ENCODE results near the gene GNAI2.
"Not testable (repeated sequence)": the region's sequence is repeated elsewhere in the genome, so short reads cannot be mapped to it uniquely, and the experiment has no call there.

GNAI2 gene

DNA sequence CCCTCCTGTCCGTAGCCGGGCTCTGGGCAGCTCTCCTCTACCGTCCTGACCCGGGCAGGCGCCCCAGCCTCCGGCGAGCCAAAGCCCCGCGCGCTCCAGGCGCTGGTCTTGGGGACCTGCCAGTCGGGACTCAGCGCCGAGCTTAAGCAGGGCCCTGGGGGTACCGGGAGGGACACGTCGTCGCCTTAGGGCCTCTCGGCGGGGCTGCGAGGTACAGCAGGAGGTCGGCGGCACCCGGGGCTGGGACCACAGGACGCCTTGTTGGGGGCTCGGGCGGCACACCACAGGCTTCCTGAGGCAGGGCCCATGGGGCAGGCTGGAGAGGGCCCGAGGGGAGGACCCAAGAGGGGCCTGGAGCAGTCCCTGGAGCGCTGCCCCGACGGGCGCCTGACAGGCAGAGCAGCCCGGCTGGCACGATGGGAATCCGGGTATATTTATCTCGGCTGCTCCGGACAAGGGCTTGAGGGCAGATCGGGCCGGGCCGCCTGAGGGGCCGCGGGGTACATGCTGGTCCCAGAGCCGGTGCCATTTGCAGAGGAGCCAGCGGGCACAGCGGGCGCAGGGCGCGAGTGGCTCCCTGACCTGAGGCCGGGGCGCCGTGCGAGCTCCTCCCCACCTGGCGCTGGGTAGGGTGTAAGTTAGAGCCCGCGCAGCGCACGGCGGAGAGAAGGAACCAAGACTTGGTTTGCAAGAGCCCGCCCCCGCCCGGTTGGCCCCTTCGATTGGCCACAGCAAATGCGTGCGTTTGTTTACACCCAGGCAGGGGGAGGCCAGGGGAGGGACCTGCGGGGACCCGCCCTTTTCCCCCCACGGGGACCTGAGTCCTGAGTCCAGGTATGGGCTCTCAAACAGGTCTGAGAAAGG lies 30.4 kb upstream of the GNAI2 start:
- DNase-seq = peak; percentile 42

DNA sequence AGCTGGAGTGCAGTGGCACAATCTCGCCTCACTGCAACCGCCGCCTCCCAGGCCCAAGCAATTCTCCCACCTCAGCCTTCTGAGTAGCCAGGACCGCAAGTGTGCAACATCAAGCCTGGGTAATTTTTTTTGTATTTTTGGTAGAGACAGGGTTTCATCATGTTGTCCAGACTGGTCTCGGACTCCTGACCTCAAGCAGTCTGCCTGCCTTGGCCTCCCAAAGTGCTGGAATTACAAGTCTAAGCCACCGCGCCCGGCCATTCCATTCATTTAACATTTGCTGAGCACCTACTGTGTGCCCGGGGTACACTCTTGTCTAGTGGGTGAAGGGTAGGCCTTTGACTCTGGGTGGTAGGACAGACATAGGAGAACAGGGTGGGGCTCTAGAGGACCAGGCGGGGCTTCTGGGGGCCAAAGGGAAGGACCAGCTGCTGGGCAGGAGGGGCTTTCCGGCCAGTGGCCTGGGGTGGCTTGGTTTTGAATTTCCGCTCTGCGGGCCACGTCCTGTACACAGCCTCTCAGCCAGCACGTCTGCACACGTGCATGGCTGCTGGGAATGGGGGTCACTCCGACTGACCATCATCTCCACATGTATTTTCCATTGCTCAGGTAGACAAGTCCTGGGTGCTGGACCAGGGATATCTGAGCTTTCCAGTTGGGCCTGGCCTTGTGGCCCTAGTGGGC lies 28.5 kb upstream of the GNAI2 start:
- DNase-seq = no peak

DNA sequence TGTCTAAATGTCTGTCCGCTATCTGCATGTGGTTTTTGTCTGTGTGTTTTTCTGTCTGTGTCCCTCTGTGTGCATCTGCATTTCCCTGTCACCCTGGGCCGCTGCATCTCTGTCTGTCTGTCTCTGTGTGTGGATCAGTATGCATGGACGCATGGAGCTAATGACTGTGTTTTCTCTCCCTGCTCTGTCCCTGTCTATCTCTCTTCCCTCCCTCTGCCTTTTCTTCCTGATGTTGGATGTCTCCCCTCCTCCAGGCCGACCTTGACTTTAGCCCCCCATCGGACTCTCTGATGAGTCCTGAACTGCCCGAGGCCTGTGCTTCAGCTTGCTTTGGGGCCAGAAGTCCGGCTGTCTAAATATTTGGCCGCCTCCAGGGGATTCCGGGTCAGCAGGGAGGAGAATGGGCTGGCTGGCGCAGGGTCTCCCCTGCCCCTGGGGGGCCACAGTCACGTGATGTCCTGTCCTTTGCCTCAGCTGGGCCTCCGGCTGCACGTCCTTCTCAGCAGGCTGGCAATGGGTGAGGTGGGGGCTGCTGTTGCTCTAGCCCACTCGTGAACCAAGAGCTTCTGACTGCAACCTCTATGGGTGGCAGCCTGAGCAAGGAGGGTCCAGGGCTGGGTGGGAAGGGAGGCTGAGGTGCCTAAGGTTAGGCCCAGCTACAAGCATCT lies 27.2 kb upstream of the GNAI2 start:
- no peak for DNase-seq

DNA sequence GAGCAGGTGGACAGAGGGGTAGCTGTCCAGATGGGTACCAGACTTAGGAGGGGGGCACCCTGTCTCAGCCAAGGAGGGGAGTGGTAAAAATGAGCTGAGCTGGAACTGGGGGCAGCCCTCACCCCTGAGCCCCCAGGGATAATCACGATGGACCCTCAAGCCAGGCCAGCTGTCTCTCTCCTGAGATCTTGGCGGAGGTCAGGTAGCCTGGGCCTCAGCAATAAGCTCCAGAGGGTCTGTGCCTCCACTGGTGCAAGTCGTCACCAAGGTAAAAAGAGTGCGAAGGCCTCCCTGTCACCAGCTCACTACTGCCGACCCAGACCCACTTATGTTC lies 25.9 kb upstream of the GNAI2 start:
- DNase-seq = no peak

DNA sequence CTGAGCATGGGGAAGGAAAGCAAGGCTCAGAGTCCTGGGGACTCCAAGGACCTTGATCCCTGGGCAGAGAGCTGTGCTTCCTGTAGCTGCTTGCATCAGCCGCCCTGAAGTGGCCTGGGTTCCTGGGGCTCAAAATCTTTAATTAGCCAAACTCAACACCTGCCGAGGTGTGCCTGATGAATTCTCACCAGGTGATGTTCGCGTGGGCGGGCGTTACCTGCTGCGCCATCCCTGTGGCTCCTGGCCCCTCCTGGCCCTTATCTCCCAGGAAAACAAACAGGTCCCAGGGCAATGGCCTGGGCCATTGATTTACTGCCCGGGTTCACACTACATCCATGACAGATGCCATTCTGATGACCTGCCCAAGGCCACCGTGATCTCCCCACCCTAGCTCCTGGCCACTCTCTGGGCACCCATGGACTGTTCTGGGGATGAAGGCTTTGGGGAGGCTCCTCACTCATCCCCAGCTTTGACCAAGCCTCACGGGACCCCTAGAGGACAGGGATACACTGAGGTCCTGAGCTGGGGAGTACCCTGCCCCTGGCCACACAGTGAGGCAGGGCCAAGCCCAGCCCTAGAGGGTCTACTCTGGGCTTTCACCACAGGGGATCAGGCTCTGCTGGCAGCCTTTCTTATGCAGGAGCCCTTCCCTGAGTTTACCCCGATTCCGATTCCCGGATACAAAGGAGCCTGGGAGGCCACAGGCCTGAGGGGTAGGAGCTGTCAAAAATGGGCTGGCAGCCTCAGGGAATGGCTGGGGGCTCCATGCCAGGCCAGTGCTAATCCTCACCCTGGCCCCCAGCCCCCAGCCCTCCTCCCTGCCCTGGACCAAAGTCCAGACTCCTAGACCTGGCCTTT lies 25.3 kb upstream of the GNAI2 start:
- no peak for DNase-seq

DNA sequence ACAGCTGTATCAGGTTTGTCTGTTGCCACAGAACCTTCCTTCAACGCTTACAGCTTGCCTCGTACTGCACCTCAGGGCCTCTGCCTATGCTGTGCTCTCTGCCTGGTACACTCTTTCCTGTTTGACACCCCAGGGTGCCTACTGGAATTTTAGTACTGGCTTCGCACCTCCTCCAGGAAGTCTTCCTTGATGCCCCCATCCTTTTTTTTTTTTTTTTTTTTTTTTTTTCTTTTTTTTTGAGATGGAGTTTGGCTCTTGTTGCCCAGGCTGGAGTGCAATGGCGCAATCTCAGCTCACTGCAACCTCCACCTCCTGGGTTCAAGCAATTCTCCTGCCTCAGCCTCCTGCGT lies 24.7 kb upstream of the GNAI2 start:
- DNase-seq = not testable (repeated sequence)

DNA sequence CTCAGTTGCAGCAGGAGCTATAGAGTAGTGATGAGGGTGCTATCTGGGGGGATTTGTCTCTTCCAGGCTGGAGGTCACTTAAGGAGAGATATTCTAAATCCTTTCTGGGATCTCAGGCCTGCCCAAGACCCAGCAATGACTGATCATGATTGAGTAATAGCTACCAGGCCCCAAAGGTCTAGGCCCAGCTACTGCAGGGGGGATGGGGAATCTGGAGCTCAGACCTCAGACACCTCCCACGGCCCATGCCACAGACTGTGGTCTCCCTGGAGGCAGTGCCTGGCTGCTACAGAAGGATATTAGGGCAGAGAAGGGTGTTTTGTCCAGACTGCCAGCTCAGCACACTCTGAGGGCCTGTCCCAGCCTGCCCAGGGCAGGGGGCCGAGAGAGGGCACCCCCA lies 24.1 kb upstream of the GNAI2 start:
- peak; percentile 34 for DNase-seq

DNA sequence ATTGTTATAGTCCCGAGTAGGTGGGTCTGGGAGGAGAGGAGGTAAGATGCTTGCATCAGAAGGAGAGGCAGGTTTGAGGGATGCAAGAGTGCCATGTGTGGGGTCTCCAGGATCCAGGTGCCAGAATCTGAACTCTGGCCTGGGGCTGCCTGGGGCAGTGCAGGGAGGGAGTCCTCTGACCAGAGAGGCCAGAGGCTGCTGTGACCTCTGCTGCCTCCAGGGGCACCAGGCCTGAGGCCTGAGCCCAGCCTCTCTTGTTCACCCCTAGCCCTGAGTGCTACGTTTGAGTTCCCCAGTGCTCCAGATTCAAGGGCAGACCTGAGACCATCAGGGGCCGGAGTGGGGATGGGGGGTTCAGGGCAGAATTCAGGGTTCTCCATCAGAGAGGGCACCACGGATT lies 23.5 kb upstream of the GNAI2 start:
- DNase-seq = no peak

DNA sequence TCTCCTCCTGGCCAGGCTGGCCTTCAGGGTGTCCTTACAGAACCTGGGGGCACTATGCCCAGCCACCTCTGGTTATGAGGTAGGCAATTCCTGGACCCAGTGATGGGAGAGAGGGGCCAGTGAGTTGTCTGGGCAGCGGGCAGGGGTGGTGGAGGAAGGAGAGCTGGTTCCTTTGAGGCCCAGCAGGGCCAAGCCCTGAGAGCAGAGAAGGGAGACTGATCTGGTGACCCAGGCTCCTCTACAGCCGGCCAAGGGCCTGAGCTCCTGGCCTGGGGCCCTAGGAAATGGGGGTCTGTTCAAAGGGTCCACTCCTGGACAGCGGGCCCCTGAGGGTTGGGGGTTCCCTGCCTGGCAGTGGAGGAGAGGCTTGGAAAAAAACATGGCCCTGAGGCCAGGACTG lies 23.0 kb upstream of the GNAI2 start:
- DNase-seq = no peak

DNA sequence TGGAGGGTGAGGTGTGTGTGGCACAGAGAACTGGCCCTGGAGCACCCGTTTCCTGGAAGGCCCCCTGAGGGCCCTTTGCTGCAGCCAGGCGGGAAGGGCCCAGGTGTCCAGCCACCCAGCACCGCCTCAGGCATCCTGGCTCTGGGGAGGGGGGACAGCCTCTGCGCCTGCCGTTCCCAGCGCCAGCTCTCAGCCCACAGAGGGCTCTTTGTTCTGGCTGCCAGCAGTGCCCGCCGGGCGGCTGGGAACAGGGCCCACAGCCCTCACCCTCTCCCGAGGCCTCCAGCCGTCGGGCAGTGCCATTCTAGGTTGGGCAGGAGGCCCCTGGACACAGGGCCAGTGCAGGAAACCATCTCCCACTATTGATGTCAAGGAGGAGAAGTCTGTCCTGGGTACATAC lies 22.6 kb upstream of the GNAI2 start:
- no peak for DNase-seq

DNA sequence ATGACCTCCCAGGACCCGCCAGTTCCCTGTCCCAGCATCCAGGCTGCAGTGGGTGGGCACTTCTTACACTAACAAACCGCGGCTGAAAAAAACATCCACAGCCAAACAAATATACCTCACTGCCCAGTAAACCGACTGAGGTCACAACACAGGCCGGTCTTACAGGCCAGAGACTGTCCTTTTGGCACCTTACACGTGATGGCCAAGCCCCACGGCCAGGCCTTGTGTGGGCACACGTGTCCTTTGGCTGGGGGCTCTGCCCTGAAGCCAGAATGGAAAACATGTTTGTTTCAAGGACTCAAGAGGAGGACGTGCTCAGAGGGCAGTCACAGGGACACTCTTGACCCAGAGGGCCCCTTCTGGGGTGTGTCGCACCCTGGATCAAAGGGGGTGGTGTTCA lies 21.2 kb upstream of the GNAI2 start:
- DNase-seq = no peak

DNA sequence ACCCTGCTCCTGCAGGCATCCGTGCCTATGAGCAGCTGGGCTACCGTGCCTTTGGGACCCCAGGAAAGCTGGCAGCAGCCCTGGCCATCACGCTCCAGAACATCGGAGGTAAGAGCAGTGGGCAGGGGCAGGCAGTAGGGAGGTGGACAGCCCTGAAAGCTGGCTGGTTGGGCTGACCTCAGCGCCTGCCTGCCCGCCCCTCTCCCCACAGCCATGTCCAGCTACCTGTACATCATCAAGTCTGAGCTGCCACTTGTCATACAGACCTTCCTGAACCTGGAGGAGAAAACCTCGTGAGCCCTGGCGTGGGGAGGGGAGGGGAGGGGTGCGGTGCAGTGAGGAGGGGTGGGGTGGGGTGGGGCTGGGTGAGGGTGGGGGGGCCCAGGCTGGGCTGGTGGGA lies 20.5 kb upstream of the GNAI2 start:
- no peak for DNase-seq

DNA sequence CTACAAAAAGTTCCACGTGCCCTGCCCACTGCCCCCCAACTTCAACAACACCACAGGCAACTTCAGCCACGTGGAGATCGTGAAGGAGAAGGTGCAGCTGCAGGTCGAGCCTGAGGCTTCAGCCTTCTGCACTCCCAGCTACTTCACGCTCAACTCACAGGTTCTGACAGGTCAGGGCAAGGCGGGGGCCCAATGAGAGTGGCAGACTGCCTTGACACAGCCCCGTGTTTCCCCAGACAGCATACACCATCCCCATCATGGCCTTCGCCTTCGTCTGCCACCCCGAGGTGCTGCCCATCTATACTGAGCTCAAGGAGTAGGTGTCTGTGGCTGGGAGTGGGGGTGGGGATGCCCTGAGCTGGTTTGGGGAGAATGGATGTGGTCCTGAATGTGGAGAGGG lies 18.3 kb upstream of the GNAI2 start:
- no peak for DNase-seq

DNA sequence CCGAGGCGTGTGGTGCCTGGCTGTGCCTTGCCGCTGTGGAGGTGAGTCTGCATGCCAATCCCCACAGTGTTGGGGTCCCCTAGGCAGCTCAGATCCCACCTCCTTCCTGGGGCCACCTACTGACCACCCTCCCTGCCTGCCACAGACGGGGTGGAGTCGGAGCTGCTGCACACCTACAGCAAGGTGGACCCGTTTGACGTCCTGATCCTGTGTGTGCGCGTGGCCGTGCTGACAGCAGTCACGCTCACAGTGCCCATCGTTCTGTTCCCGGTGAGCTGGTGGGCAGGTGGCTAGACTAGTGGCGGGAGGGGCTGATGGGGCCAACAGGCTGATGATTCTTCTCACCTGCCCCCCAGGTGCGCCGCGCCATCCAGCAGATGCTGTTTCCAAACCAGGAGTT lies 17.6 kb upstream of the GNAI2 start:
- DNase-seq = no peak

DNA sequence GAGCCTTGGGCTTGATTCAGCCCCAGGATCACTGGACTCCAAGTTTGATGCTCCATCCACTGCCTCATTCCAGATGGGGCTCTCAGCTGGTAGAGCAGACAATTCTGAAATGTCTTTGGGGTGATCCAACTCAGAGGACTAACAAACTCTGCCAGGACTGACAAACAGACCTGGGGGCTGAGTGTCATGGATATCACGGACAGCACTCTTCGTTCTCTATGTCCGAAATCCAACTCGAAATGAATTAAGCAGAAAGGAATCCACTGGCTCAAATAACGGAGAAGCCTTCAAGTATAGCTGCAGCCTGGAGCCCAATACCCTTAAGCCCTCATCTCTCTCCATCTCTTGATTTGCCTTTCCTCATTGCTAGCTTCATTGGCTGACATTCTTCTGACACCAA lies 16.7 kb upstream of the GNAI2 start:
- DNase-seq = no peak

DNA sequence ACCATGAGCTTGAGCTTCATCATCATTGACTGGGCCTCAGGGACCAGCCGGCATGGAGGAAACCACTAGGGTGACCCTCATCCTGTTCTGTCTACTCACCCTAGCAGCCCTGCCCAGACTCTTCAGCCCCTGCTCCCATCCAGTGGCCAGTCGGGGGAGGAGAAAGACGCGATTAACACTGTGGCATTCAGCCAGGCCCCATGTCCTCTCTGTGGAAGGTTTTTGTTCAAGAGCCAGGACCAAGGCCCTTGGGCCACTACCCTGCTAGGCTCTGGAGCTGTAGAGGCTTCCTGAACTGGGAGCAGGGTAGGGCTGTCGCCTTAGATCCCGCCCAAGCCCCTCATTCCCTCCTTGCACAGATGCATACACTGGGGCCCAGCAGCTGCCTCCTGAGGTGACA lies 15.9 kb upstream of the GNAI2 start:
- DNase-seq = no peak

DNA sequence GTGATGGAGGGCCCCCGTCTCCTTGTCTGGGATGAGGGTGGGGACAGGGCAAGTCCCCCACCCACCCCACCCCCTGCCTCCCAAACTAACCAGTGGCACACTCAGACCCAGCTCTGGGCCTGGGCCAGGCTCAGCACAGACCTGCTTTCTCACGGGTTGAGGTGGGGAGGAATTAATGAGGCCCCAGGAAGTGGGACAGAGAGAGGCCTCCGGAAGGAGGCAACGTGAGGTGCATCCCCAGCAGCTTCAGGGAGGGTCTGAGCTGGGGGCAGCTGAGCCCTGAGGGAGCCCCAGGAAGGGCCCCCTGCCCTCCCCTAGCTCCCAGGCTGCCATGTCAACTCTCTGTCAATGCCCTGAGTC lies 15.0 kb upstream of the GNAI2 start:
- DNase-seq = no peak

DNA sequence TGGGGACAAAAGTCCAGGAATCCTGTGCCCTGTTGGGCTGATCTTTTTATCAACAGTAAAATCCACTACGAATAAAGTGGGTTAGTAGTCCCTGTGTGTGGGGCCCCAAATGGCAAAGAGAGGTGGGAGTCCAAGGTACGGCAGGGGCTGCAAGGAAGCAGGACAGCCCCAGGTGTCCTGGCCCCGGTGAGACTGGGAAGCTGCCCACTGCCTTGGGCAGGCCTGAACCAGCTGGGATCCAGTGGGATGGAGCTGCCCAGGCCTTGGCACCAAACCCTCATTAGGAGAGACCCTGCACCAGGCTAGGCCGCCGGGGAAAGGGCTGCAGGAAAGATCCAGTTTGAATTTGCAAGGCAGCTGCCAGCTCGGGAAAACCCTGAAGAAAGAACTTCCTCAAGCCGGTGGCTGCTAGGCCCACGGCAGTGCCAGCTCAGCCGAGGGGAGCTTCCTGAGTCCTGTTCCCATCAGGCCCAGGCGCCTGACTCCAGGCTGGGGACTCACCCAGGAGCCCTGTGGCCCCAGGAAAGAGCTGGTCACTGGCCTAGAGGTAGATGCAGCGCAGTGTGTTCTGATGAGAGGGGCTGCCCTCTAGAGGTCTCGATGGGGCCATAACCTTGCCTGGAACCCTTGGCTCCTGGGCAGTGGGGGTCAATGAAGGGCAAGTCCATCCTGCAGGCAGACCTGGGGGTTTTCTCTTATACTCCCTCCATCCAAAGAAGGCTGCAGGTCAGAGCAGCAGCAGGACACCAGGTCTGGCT lies 14.4 kb upstream of the GNAI2 start:
- no peak for DNase-seq

DNA sequence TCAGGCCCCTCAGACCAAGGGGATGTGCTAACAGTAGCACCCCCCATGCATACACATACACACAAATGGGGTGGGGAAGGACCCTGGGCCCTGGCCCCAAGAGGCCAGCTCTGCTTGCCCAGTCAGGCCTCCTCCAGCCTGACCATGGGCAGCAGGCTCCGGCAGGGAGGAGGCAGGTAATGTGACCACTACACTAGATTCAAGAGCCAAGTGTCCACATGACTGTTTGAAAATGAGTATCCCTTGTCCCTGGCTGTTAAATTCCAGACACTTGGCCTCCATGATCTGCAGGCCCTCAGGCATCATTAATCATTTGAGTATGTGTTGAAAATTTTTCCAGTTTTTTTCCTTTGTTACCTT lies 13.9 kb upstream of the GNAI2 start:
- DNase-seq = no peak

DNA sequence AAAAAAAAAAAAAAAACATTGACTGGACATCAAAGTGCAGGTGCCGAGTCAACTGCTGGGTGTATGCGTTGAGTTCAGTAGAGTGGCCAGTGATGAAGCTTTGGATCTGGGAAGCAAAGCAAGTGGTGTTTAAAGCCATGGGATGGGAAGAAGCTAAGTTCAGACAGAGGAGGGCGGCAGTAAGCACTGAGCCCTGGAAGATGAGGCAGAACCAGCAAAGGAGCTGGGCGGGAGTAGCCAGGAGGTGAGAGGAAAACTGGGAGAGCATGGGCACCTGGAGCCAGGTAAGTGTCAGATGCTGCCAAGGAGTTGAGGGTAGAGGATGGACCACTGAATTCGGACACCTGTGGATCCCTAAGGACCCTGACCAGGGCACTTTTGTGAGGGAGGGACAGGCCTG lies 11.4 kb upstream of the GNAI2 start:
- DNase-seq = no peak

DNA sequence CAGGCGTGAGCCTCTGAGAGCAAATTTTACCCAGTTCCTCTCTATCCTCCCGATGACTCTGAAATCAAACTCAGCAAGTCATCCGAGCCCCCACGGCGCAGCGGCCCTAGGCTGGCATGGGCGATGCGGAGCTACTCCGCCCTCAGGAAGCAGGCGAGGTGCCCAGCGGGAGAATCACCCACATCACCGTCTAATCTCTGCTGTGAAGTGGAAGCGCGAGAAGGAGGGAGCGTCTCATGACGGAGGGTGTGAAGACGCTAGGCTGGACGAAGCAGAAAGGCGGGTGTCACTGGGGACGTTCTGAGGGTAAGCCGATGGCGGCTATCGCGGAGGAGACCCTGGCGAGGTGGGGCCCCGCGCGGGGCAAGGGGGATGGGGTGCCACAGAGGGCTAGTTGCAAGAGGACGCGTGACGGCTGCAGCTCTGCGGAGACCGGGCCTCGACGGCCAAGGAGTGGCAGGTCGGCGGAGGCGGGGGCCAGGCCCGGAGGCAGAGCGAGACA lies 9.1 kb upstream of the GNAI2 start:
- DNase-seq = peak; percentile 48

DNA sequence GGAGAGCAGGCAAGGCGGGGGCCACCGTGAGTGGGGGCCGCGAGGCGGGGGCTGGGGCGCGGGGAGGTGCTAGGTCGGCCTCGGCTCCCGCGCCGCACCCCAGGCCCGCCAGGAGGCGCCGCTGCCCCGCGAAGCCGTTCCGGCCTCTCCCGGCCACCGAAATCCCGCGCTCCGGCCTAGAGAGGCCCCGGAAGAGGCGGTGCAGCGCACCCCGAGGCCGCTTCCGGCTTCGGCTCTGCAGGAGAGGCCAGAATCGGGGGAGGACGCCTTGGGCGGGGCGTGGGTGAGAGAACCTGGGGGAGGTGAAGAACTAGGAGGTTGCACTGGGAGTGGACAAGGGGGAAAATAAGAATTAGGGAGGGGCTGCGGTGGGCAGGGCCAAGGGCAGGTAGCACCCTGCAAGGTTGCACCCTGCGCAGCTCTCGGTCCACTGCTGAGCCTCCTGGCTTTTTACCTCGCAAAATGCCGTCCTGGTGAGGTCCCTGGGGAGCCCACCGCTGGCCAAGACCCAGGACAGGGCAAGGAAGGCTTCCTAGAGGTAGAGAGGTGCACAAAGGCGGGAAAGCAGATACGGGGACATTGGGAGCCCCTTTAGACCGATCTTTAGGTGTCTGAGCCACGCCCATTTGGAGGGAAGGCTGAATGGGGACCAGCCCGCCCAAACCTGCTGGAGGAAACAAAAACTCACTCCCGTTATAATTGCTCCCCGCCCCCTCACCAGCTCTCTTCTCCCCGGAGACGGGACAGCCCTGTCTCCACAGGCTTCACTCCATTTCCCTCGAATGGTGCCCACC lies 8.4 kb upstream of the GNAI2 start:
- DNase-seq = peak; percentile 90

All from activated naive CD4-positive, alpha-beta T cell treated with Interleukin-2 at 50 U/mL for 16 hours (primary cell).